GM23338 (cell line): ENCODE measurements around the gene PRKAR1B. TPM values are rescaled to one million over a fixed set of nuclear protein-coding genes. Genes with fewer than 3 reads are reported as not detected.

Experiments used
- ATAC-seq: fragments of 200-7000 bp; cut with Tn5 transposase; 3 replicates; pipeline ENCODE4 v1.9.1; 2020
- DNase-seq: peaks from one replicate; pipeline ENCODE4 v3.0.0-alpha.2; 2015; ENCODE audit warnings: low spot score
- H2AFZ ChIP-seq: fragments of 200-600 bp; sonication (generic); 2 replicates; pipeline ENCODE4 v1.8.0; 2016; ENCODE audit warnings: antibody characterized with exemption, mild to moderate bottlenecking, moderate library complexity
- H3F3A ChIP-seq: fragments of 200-600 bp; sonication (generic); replicated peaks from 2 replicates; pipeline ENCODE4 v1.8.0; 2017; ENCODE audit warnings: antibody characterized with exemption, mixed run types, low read depth
- H3K27ac ChIP-seq: fragments of 200-600 bp; sonication (generic); 2 replicates; pipeline ENCODE4 v1.6.1; 2016; ENCODE audit warnings: low read depth
- H3K27me3 ChIP-seq: fragments of 200-600 bp; sonication (generic); 2 replicates; pipeline ENCODE4 v1.8.0; 2016; ENCODE audit warnings: mild to moderate bottlenecking, mixed run types, moderate library complexity; ENCODE audit not compliant: insufficient read depth
- H3K36me3 ChIP-seq: fragments of 200-600 bp; sonication (generic); 2 replicates; pipeline ENCODE4 v1.8.0; 2016; ENCODE audit warnings: mild to moderate bottlenecking; ENCODE audit not compliant: insufficient read depth
- H3K4me1 ChIP-seq: fragments of 200-600 bp; sonication (generic); 2 replicates; pipeline ENCODE4 v1.8.0; 2016; ENCODE audit warnings: mild to moderate bottlenecking, moderate library complexity; ENCODE audit not compliant: insufficient read depth
- H3K4me2 ChIP-seq: fragments of 200-600 bp; sonication (generic); 2 replicates; pipeline ENCODE4 v1.7.1; 2017; ENCODE audit warnings: mixed run types
- H3K4me3 ChIP-seq: fragments of 200-600 bp; sonication (generic); 2 replicates; pipeline ENCODE4 v1.6.1; 2016; ENCODE audit warnings: mixed run types
- H3K79me2 ChIP-seq: fragments of 200-600 bp; sonication (generic); replicated peaks from 2 replicates; pipeline ENCODE4 v1.8.0; 2017; ENCODE audit warnings: mild to moderate bottlenecking; ENCODE audit not compliant: insufficient read depth
- H3K9me2 ChIP-seq: fragments of 200-600 bp; sonication (generic); 2 replicates; pipeline ENCODE4 v1.8.0; 2017; ENCODE audit not compliant: insufficient read depth
- H4K20me1 ChIP-seq: fragments of 200-600 bp; sonication (generic); replicated peaks from 2 replicates; pipeline ENCODE4 v1.8.0; 2017; ENCODE audit warnings: mild to moderate bottlenecking; ENCODE audit not compliant: insufficient read depth
- H3K27ac Mint-ChIP-seq: 2 replicates; pipeline ENCODE4 v1.8.0; 2020; ENCODE audit warnings: inconsistent platforms, mild to moderate bottlenecking, moderate library complexity, mixed read lengths
- H3K27me3 Mint-ChIP-seq: 3 replicates; pipeline ENCODE4 v1.8.0; 2022; ENCODE audit warnings: low read depth, mild to moderate bottlenecking, moderate library complexity, mixed read lengths, inconsistent platforms; ENCODE audit not compliant: insufficient read depth, poor library complexity
- H3K36me3 Mint-ChIP-seq: 3 replicates; pipeline ENCODE4 v1.8.0; 2021; ENCODE audit warnings: low read depth, mild to moderate bottlenecking, inconsistent platforms, moderate library complexity, mixed read lengths
- H3K4me1 Mint-ChIP-seq: 3 replicates; pipeline ENCODE4 v1.8.0; 2020; ENCODE audit warnings: mild to moderate bottlenecking, inconsistent platforms, mixed read lengths
- H3K4me3 Mint-ChIP-seq: 3 replicates; pipeline ENCODE4 v1.8.0; 2021; ENCODE audit warnings: moderate library complexity, mild to moderate bottlenecking, inconsistent platforms, mixed read lengths
- H3K9me3 Mint-ChIP-seq: 3 replicates; pipeline ENCODE4 v1.8.0; 2020; ENCODE audit warnings: moderate library complexity, mild to moderate bottlenecking, inconsistent platforms, mixed read lengths
- CREB1 ChIP-seq: fragments of 250-450 bp; sonication (Bioruptor Pico); IDR thresholded peaks from 2 replicates; pipeline ENCODE4 v1.5.0; 2020; ENCODE audit warnings: low read depth, mild to moderate bottlenecking, moderate library complexity
- CTCF ChIP-seq, 2 experiments: fragments of 200-600 bp in 1 of 2; sonication (generic) in 1 of 2; conservative IDR thresholded peaks; 2 replicates each; pipeline versions ENCODE4 v1.5.1 to v1.6.1; 2016 to 2017; ENCODE audit warnings: antibody characterized with exemption in 2 of 2, low read depth in 2 of 2, mild to moderate bottlenecking in 2 of 2, moderate library complexity in 1 of 2
- ETS1 ChIP-seq: IDR thresholded peaks from 2 replicates; pipeline ENCODE4 v1.6.1; 2016; ENCODE audit warnings: antibody characterized with exemption
- EZH2 ChIP-seq: fragments of 200-600 bp; sonication (generic); IDR thresholded peaks from one replicate; pipeline ENCODE4 v1.8.0; 2017; ENCODE audit warnings: antibody characterized with exemption, mild to moderate bottlenecking, low read depth; ENCODE audit not compliant: unreplicated experiment
- EZH2phosphoT487 ChIP-seq: fragments of 200-600 bp; sonication (generic); IDR thresholded peaks from one replicate; pipeline ENCODE4 v1.8.1; 2018; ENCODE audit warnings: antibody characterized with exemption; ENCODE audit not compliant: unreplicated experiment
- JUNB ChIP-seq: IDR thresholded peaks from one replicate; pipeline ENCODE4 v1.6.1; 2016; ENCODE audit warnings: antibody characterized with exemption; ENCODE audit not compliant: unreplicated experiment
- NANOG ChIP-seq: IDR thresholded peaks from 2 replicates; pipeline ENCODE4 v1.6.1; 2016; ENCODE audit warnings: antibody characterized with exemption, borderline replicate concordance
- POLR2AphosphoS5 ChIP-seq: IDR thresholded peaks from 2 replicates; pipeline ENCODE4 v1.6.1; 2016; ENCODE audit warnings: antibody characterized with exemption, low read depth
- REST ChIP-seq: IDR thresholded peaks from one replicate; pipeline ENCODE4 v1.6.1; 2018; ENCODE audit warnings: antibody characterized with exemption; ENCODE audit not compliant: unreplicated experiment
- STAT1 ChIP-seq: IDR thresholded peaks from one replicate; pipeline ENCODE4 v1.6.1; 2016; ENCODE audit warnings: antibody characterized with exemption; ENCODE audit not compliant: unreplicated experiment
- ZNF114 ChIP-seq: fragments of 250-450 bp; sonication (Bioruptor Pico); IDR thresholded peaks from 2 replicates; pipeline ENCODE4 v1.5.0; 2020; ENCODE audit warnings: mild to moderate bottlenecking, moderate library complexity
- ZNF331 ChIP-seq: fragments of 250-450 bp; sonication (Bioruptor Pico); IDR thresholded peaks from 2 replicates; pipeline ENCODE4 v1.5.0; 2020; ENCODE audit warnings: low read depth, mild to moderate bottlenecking, moderate library complexity
- ZNF462 ChIP-seq: fragments of 250-450 bp; sonication (Bioruptor Pico); IDR thresholded peaks from 2 replicates; pipeline ENCODE4 v1.5.0; 2020; ENCODE audit warnings: mild to moderate bottlenecking, moderate library complexity
- polyA plus RNA-seq: library from polyadenylated mRNA; unstranded; fragments of >200 nt; fragmentation: Nextera tagmentation; extraction: Ambion mirVana; gene quantifications from 2 replicates; pipeline ENCODE4 v1.2.1, GENCODE V29; 2016
- total RNA-seq: library from RNA; depleted of rRNA; stranded (reverse); fragments of >200 nt; shearing (Covaris generic); gene quantifications from 2 replicates; pipeline ENCODE4 v1.2.3, GENCODE V29; 2014

The PRKAR1B gene
- total and polyA plus RNA-seq, 2 experiments from 2014 or later: 35.7 to 36.7 TPM

GRCh38 chr7:631291-631711 is 95.8 kb downstream of the PRKAR1B start (continued):
- no peak for TF ChIP-seq ZNF462 (CRISPR knock-in tag)
- no peak for TF ChIP-seq NANOG
- no peak for TF ChIP-seq ZNF331 (CRISPR knock-in tag)
- no peak for TF ChIP-seq STAT1
- no peak for TF ChIP-seq EZH2
- no peak for TF ChIP-seq CREB1 (CRISPR knock-in tag)
- no peak for TF ChIP-seq JUNB

GRCh38 chr7:630539-630938 is 96.5 kb downstream of the PRKAR1B start:
- Mint-ChIP-seq H3K4me1 (no peaks in the 10 kb centered on the region), H3K27ac (0 out of 2 replicates have a peak overlapping the region, but pooled peaks have one; percentile 27), H3K9me3 (peaks cover 13% of the 10 kb centered on the region), H3K36me3 (peaks cover 20% of the 10 kb centered on the region), H3K27me3 (peaks cover 6% of the 10 kb centered on the region), H3K4me3 (no peak overlapping the region)
- H2AFZ ChIP-seq: no peak overlapping the region
- no peaks in the 10 kb centered on the region for H3K27me3 ChIP-seq
- H3F3A ChIP-seq: no peaks in the 10 kb centered on the region
- no peaks in the 10 kb centered on the region for H4K20me1 ChIP-seq
- DNase-seq (no peak), ATAC-seq (no peak)
- no peak overlapping the region for H3K27ac ChIP-seq
- H3K4me1 ChIP-seq: no peaks in the 10 kb centered on the region
- H3K36me3 ChIP-seq: peaks cover 2% of the 10 kb centered on the region; the same call in 1 of the 2 replicates
- H3K4me3 ChIP-seq: no peak overlapping the region
- H3K79me2 ChIP-seq: peaks cover 25% of the 10 kb centered on the region
- H3K9me2 ChIP-seq: no peaks in the 10 kb centered on the region
- no peak overlapping the region for H3K4me2 ChIP-seq
- TF ChIP-seq EZH2: no peak
- TF ChIP-seq JUNB: no peak
- TF ChIP-seq ZNF114 (CRISPR knock-in tag): no peak
- TF ChIP-seq CREB1 (CRISPR knock-in tag): no peak
- no peak for TF ChIP-seq CTCF (conservative IDR thresholded peaks at IDR 0.05; ENCODE audit: low read depth in 2 of 2)
- TF ChIP-seq REST: no peak
- no peak for TF ChIP-seq STAT1
- TF ChIP-seq NANOG: no peak
- no peak for TF ChIP-seq EZH2phosphoT487
- no peak for TF ChIP-seq POLR2AphosphoS5
- no peak for TF ChIP-seq ZNF331 (CRISPR knock-in tag)
- no peak for TF ChIP-seq ETS1
